HepG2 (cell line): ENCODE data around the gene KAT2A. TPM values are rescaled to one million over a fixed set of nuclear protein-coding genes. Genes with fewer than 3 reads are reported as not detected.

Experiments
- ATAC-seq: fragments of 200-7000 bp; cut with Tn5 transposase; 3 replicates; pipeline ENCODE4 v1.9.1; 2020; ENCODE audit warnings: mild to moderate bottlenecking, moderate library complexity
- BruUV-seq: library from RNA; stranded (reverse); fragments of 400-500 nt; replicated peaks from 2 replicates; lab custom pipeline; 2021; lab: Mats Ljungman, UMichigan
- CTCF ChIA-PET: fragments of 300-600 bp; formaldehyde crosslinking; extraction: SDS; loops from one replicate; lab custom pipeline; 2021; ENCODE audit warnings: low total read pairs, inconsistent platforms, low intra/inter-chr PET ratio; lab: Yijun Ruan, JAX
- POLR2A ChIA-PET: fragments of 350-600 bp; sonication (Branson Sonifier 250); formaldehyde crosslinking; loops from one replicate; lab custom pipeline; 2020; ENCODE audit warnings: antibody characterized with exemption, inconsistent platforms; lab: Yijun Ruan, JAX
- DNase-seq: peaks from one replicate; pipeline ENCODE4 v3.0.0-alpha.2; 2015; ENCODE audit warnings: low spot score
- FAIRE-seq: peaks from 3 replicates; lab custom pipeline; 2011; peaks lifted over from hg19 to GRCh38; lab: Jason Lieb, UNC
- H2AFZ ChIP-seq: one replicate; pipeline ENCODE4 v1.6.1; 2011; ENCODE audit warnings: low read length, inconsistent platforms
- H3K27ac ChIP-seq: fragments of 300-600 bp; 3 replicates; pipeline ENCODE4 v1.8.0; 2011; ENCODE audit warnings: mixed run types, mild to moderate bottlenecking, mixed read lengths, low read length, inconsistent platforms; ENCODE audit not compliant: insufficient read depth; ENCODE audit errors: extremely low read length
- H3K27me3 ChIP-seq, 2 experiments: fragments of 200-600 bp in 1 of 2; 2 replicates in 1 of 2; 3 replicates in 1 of 2; pipeline versions ENCODE4 v1.6.0 to v1.8.0; 2011; ENCODE audit warnings: low read length in 2 of 2, mild to moderate bottlenecking in 2 of 2, moderate library complexity in 2 of 2, inconsistent platforms in 1 of 2; ENCODE audit not compliant: insufficient read depth in 2 of 2, control insufficient read depth in 1 of 2
- H3K36me3 ChIP-seq, 2 experiments: fragments of 200-600 bp in 1 of 2; replicated peaks in 1 of 2; 2 replicates in 1 of 2; 3 replicates in 1 of 2; pipeline versions ENCODE4 v1.5.1 to v1.8.0; 2011; ENCODE audit warnings: low read length in 2 of 2, inconsistent platforms in 1 of 2; ENCODE audit not compliant: insufficient read depth in 2 of 2, control insufficient read depth in 1 of 2
- H3K4me1 ChIP-seq: 2 replicates; pipeline ENCODE4 v1.5.1; 2012; ENCODE audit warnings: low read length, inconsistent platforms; ENCODE audit not compliant: insufficient read depth
- H3K4me2 ChIP-seq: 2 replicates; pipeline ENCODE4 v1.6.0; 2011; ENCODE audit warnings: low read depth, low read length, inconsistent platforms
- H3K4me3 ChIP-seq, 3 experiments: fragments of 200-600 bp in 1 of 3; sonication (generic), shearing (Covaris generic) in 1 of 3; replicated peaks in 1 of 3; 2 replicates each; pipeline ENCODE4 v1.5.1; 2011 to 2016; ENCODE audit warnings: low read length in 3 of 3, inconsistent platforms in 2 of 3, low read depth in 2 of 3, mild to moderate bottlenecking in 2 of 3, control low read depth in 1 of 3, mixed read lengths in 1 of 3; ENCODE audit not compliant: insufficient read depth in 1 of 3
- H3K79me2 ChIP-seq: one replicate; pipeline ENCODE4 v1.6.1; 2011; ENCODE audit warnings: low read length, inconsistent platforms; ENCODE audit not compliant: insufficient read depth
- H3K9ac ChIP-seq: 2 replicates; pipeline ENCODE4 v1.6.0; 2011; ENCODE audit warnings: mild to moderate bottlenecking, low read depth, low read length, inconsistent platforms; ENCODE audit not compliant: insufficient read depth
- H3K9me3 ChIP-seq: 2 replicates; pipeline ENCODE4 v1.5.1; 2012; ENCODE audit warnings: mild to moderate bottlenecking, low read length
- H4K20me1 ChIP-seq: 2 replicates; pipeline ENCODE4 v1.6.0; 2011; ENCODE audit warnings: inconsistent platforms, mild to moderate bottlenecking, low read length, moderate library complexity; ENCODE audit not compliant: insufficient read depth
- ARID2 ChIP-seq: sonication (generic); formaldehyde crosslinking; IDR thresholded peaks from 2 replicates; pipeline ENCODE4 v1.8.1; 2022; ENCODE audit warnings: mild to moderate bottlenecking, missing genetic modification reagents, borderline replicate concordance
- ATF1 ChIP-seq: IDR thresholded peaks from 2 replicates; pipeline ENCODE4 v1.6.1; 2016; ENCODE audit warnings: mild to moderate bottlenecking, control low read depth
- BORCS8-MEF2B ChIP-seq: sonication (generic); formaldehyde crosslinking; IDR thresholded peaks from 2 replicates; pipeline ENCODE4 v1.8.0; 2022; ENCODE audit warnings: mild to moderate bottlenecking, missing genetic modification reagents
- FOXM1 ChIP-seq: sonication (generic); formaldehyde crosslinking; IDR thresholded peaks from 2 replicates; pipeline ENCODE4 v1.5.0; 2020; ENCODE audit warnings: missing genetic modification reagents
- JARID2 ChIP-seq: sonication (generic); formaldehyde crosslinking; IDR thresholded peaks from 2 replicates; pipeline ENCODE4 v1.8.1; 2023; ENCODE audit warnings: missing genetic modification reagents, inconsistent platforms; ENCODE audit not compliant: insufficient replicate concordance
- RAD21 ChIP-seq: fragments of 450-650 bp; formaldehyde crosslinking; IDR thresholded peaks from 2 replicates; pipeline ENCODE4 v1.5.0; 2020; ENCODE audit warnings: mild to moderate bottlenecking
- RXRA ChIP-seq: sonication (generic); formaldehyde crosslinking; IDR thresholded peaks from 2 replicates; pipeline ENCODE4 v1.5.1; 2020; ENCODE audit warnings: missing genetic modification reagents
- SIX4 ChIP-seq: sonication (generic); formaldehyde crosslinking; IDR thresholded peaks from 2 replicates; pipeline ENCODE4 v1.4.0; 2020; ENCODE audit warnings: missing genetic modification reagents
- SNAPC5 ChIP-seq: sonication (generic); formaldehyde crosslinking; IDR thresholded peaks from 2 replicates; pipeline ENCODE4 v1.8.1; 2023; ENCODE audit warnings: mild to moderate bottlenecking, missing genetic modification reagents, borderline replicate concordance
- TBX2 ChIP-seq: sonication (generic); formaldehyde crosslinking; IDR thresholded peaks from 2 replicates; pipeline ENCODE4 v1.5.0; 2020; ENCODE audit warnings: missing genetic modification reagents, mild to moderate bottlenecking, borderline replicate concordance
- TP53 ChIP-seq: sonication (generic); formaldehyde crosslinking; conservative IDR thresholded peaks from 2 replicates; pipeline ENCODE4 v1.4.0; 2020; ENCODE audit warnings: missing genetic modification reagents
- ZFP37 ChIP-seq: sonication (generic); formaldehyde crosslinking; IDR thresholded peaks from 2 replicates; pipeline ENCODE4 v1.4.0; 2020; ENCODE audit warnings: missing genetic modification reagents, borderline replicate concordance
- ZFY ChIP-seq: sonication (generic); formaldehyde crosslinking; IDR thresholded peaks from 2 replicates; pipeline ENCODE4 v1.4.0; 2020; ENCODE audit warnings: missing genetic modification reagents
- ZNF274 ChIP-seq: sonication (generic); formaldehyde crosslinking; IDR thresholded peaks from 2 replicates; pipeline ENCODE4 v1.5.1; 2020; ENCODE audit warnings: mild to moderate bottlenecking, missing genetic modification reagents
- ZNF337 ChIP-seq: sonication (generic); formaldehyde crosslinking; IDR thresholded peaks from 2 replicates; pipeline ENCODE4 v1.5.1; 2020; ENCODE audit warnings: missing genetic modification reagents, low read depth, mild to moderate bottlenecking, borderline replicate concordance
- ZNF709 ChIP-seq: sonication (generic); formaldehyde crosslinking; IDR thresholded peaks from 2 replicates; pipeline ENCODE4 v1.5.0; 2020; ENCODE audit warnings: mild to moderate bottlenecking, missing genetic modification reagents
- WGBS: methylation state at CpG from one replicate; pipeline ENCODE4 v1.1.6; 2017; ENCODE audit warnings: low lambda C conversion rate; 5-methylcytosine and 5-hydroxymethylcytosine counted together
- in situ Hi-C: cut with HindIII; loops from 2 replicates; pipeline ENCODE4 v1.10.0; 2017; ENCODE audit warnings: low pct_unique_long_range_greater_than_20kb; ENCODE audit not compliant: extremely low pct_ligation_motif_present
- intact Hi-C: fragments of 100-400 bp; cut with micrococcal nuclease; formaldehyde crosslinking; loops from one replicate; pipeline ENCODE4 v1.10.0; 2022; ENCODE audit not compliant: unreplicated experiment
- polyA plus RNA-seq, 8 experiments: library from polyadenylated mRNA; depleted of rRNA in 3 of 8; stranded (reverse) in 7 of 8; unstranded in 1 of 8; fragments of >200 nt; fragmentation: Illumina TruSeq in 4 of 8; extraction: Trizol in 4 of 8; gene quantifications; 2 replicates each; pipeline versions ENCODE4 v1.2.1 to v1.2.3, GENCODE V29; 2011 to 2016; ENCODE audit warnings: low read depth in 4 of 8, missing spikeins in 1 of 8, mixed read lengths in 1 of 8; ENCODE audit not compliant: insufficient read depth in 1 of 8
- total RNA-seq, 5 experiments: library from RNA; depleted of rRNA; stranded (reverse); fragments of >200 nt; fragmentation: Illumina TruSeq; extraction: Trizol; gene quantifications; 2 replicates each; pipeline ENCODE4 v1.2.3, GENCODE V29; 2016; ENCODE audit warnings: low read depth in 1 of 5
- TF ChIP-seq, protein P1 (sequence below): sonication (generic); formaldehyde crosslinking; IDR thresholded peaks from 2 replicates; pipeline ENCODE4 v1.5.1; 2020; ENCODE audit warnings: mild to moderate bottlenecking, missing genetic modification reagents
- TF ChIP-seq, protein P2 (sequence below): sonication (generic); formaldehyde crosslinking; IDR thresholded peaks from 2 replicates; pipeline ENCODE4 v1.4.0; 2020; ENCODE audit warnings: missing genetic modification reagents

The KAT2A gene
- total and polyA plus RNA-seq, 2 of the 13 experiments (the other 11 are each of a cell fraction or from before 2014, with no cell fraction given) = 29.1 to 90.4 TPM

DNA sequence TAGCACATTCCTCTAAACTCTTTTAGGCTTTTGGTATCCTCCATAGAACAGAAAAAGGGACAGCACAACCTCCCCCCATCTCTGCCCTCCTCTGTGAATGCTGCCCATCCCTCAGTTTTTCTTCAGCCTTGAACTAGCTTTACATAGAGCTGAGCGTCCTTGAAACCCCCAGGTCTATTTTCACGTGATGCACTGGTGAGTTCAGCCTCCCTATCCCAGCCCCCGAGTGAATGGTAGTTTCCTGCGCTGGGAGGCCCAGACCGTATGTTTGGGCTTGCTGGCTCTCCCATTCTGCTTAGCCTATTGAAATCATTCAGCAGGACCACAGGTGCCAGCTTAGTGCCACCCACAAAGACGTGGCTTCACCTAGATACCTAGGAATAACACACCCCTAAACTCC lies 45.4 kb downstream of the KAT2A start (continued):
- no peak for TF ChIP-seq ZFY (CRISPR knock-in tag)

GRCh38 chr17:42072323-42073187 lies 48.6 kb downstream of the KAT2A start:
- H3K79me2 ChIP-seq = no peaks in the 10 kb centered on the region
- no peak overlapping the region for H3K9ac ChIP-seq
- intact Hi-C loops = no loop called here
- POLR2A ChIA-PET = interaction anchor here (0.9 to 1.2 kb wide), 2 partner anchors 19 to 40 kb away, joined by 3 to 4 read pairs; partner anchors contain the start of gene DHX58
- H2AFZ ChIP-seq = no peak overlapping the region
- H3K27ac ChIP-seq = no peak overlapping the region
- 30% methylated on average over 20 of the region's 67 CpGs for WGBS
- no peak for DNase-seq
- H3K36me3 ChIP-seq = no peaks in the 10 kb centered on the region
- H3K4me1 ChIP-seq = peaks cover 51% of the 10 kb centered on the region
- ATAC-seq = peak; percentile 86
- no peaks in the 10 kb centered on the region for H4K20me1 ChIP-seq
- BruUV-seq = no TSS peak
- CTCF ChIA-PET = interaction anchor here (1.0 to 1.5 kb wide), 2 partner anchors 26 to 110 kb away, joined by 3 to 4 read pairs; partner anchors contain the start of gene ZNF385C
- H3K27me3 ChIP-seq = peaks cover 2 to 29% of the 10 kb centered on the region in 2 experiments; a peak in 4 of 5 replicates
- peak overlapping the region; percentile 78 for H3K4me2 ChIP-seq
- no peak for FAIRE-seq
- H3K4me3 ChIP-seq = peak overlapping the region; percentile 46 to 73 (median 50)
- no peaks in the 10 kb centered on the region for H3K9me3 ChIP-seq
- in situ Hi-C loops = no loop called here
- TF ChIP-seq ZNF709 (CRISPR knock-in tag) (no peak), TBX2 (CRISPR knock-in tag) (0 out of 2 replicates have a peak, but pooled peaks have one; percentile 20), TP53 (no peak), BORCS8-MEF2B (CRISPR knock-in tag) (no peak), JARID2 (no peak), RAD21 (CRISPR knock-in tag) (peak; percentile 51; the same call in 1 of the 2 replicates), ZNF337 (CRISPR knock-in tag) (no peak), ATF1 (CRISPR knock-in tag) (no peak), SIX4 (no peak), ARID2 (CRISPR knock-in tag) (no peak), ZFP37 (CRISPR knock-in tag) (no peak), FOXM1 (CRISPR knock-in tag) (no peak), SNAPC5 (no peak), ZNF274 (CRISPR knock-in tag) (no peak), RXRA (CRISPR knock-in tag) (no peak)
- TF ChIP-seq, protein P1, sequence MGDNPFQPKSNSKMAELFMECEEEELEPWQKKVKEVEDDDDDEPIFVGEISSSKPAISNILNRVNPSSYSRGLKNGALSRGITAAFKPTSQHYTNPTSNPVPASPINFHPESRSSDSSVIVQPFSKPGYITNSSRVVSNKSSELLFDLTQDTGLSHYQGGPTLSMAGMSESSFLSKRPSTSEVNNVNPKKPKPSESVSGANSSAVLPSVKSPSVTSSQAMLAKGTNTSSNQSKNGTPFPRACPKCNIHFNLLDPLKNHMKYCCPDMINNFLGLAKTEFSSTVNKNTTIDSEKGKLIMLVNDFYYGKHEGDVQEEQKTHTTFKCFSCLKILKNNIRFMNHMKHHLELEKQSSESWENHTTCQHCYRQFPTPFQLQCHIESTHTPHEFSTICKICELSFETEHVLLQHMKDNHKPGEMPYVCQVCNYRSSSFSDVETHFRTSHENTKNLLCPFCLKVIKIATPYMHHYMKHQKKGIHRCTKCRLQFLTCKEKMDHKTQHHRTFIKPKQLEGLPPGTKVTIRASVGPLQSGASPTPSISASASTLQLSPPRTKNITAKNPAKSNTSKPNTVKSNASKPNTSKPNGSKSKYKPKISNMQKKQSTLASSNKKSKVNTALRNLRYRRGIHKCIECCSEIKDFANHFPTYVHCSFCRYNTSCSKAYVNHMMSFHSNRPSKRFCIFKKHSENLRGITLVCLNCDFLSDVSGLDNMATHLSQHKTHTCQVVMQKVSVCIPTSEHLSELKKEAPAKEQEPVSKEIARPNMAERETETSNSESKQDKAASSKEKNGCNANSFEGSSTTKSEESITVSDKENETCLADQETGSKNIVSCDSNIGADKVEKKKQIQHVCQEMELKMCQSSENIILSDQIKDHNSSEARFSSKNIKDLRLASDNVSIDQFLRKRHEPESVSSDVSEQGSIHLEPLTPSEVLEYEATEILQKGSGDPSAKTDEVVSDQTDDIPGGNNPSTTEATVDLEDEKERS (CRISPR knock-in tag) = no peak
- TF ChIP-seq, protein P2, sequence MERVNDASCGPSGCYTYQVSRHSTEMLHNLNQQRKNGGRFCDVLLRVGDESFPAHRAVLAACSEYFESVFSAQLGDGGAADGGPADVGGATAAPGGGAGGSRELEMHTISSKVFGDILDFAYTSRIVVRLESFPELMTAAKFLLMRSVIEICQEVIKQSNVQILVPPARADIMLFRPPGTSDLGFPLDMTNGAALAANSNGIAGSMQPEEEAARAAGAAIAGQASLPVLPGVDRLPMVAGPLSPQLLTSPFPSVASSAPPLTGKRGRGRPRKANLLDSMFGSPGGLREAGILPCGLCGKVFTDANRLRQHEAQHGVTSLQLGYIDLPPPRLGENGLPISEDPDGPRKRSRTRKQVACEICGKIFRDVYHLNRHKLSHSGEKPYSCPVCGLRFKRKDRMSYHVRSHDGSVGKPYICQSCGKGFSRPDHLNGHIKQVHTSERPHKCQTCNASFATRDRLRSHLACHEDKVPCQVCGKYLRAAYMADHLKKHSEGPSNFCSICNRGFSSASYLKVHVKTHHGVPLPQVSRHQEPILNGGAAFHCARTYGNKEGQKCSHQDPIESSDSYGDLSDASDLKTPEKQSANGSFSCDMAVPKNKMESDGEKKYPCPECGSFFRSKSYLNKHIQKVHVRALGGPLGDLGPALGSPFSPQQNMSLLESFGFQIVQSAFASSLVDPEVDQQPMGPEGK (CRISPR knock-in tag) = peak; percentile 63; the same call in 1 of the 2 replicates
